Esophagus (tissue), 2 donors: ENCODE measurements around the gene ZNF200. TPM values are rescaled to one million over a fixed set of nuclear protein-coding genes. Genes with fewer than 3 reads are reported as not detected.
"Not testable (repeated sequence)": the region's sequence is repeated elsewhere in the genome, so short reads cannot be mapped to it uniquely, and the experiment has no call there.

Experiments
- H3K27ac ChIP-seq, 2 donors: one replicate each; pipeline ENCODE4 v1.5.1; 2013; ENCODE audit warnings: low read depth in 2 of 2, mild to moderate bottlenecking in 2 of 2, inconsistent platforms in 1 of 2, low read length in 1 of 2, moderate library complexity in 1 of 2
- H3K27me3 ChIP-seq, 2 donors: one replicate each; pipeline ENCODE4 v1.6.1; 2013; ENCODE audit warnings: low read length in 2 of 2, control low read depth in 1 of 2, mild to moderate bottlenecking in 1 of 2; ENCODE audit not compliant: insufficient read depth in 2 of 2, control insufficient read depth in 1 of 2
- H3K36me3 ChIP-seq, 2 donors: one replicate each; pipeline ENCODE4 v1.6.1; 2013; ENCODE audit warnings: low read length in 1 of 2; ENCODE audit not compliant: control insufficient read depth in 2 of 2, insufficient read depth in 2 of 2
- H3K4me1 ChIP-seq, 2 donors: one replicate each; pipeline ENCODE4 v1.6.1; 2013; ENCODE audit warnings: low read length in 1 of 2; ENCODE audit not compliant: control insufficient read depth in 2 of 2, insufficient read depth in 2 of 2
- H3K4me3 ChIP-seq, 2 donors: one replicate each; pipeline ENCODE4 v1.5.1; 2013; ENCODE audit warnings: low read length in 2 of 2, mild to moderate bottlenecking in 2 of 2, low read depth in 1 of 2, moderate library complexity in 1 of 2
- H3K9me3 ChIP-seq, 2 donors: one replicate each; pipeline ENCODE4 v1.6.1; 2013; ENCODE audit warnings: mild to moderate bottlenecking in 2 of 2, low read depth in 1 of 2, low read length in 1 of 2, moderate library complexity in 1 of 2; ENCODE audit not compliant: control insufficient read depth in 2 of 2, insufficient read depth in 1 of 2
- WGBS, 2 donors: extraction: QIAGEN DNeasy Blood & Tissue Kit; methylation state at CpG; one replicate each; pipeline ENCODE4 v1.1.7; 2013; 5-methylcytosine and 5-hydroxymethylcytosine counted together
- polyA plus RNA-seq, 2 donors: library from polyadenylated mRNA; stranded (reverse); fragments of 200-250 nt; gene quantifications; one replicate each; pipeline ENCODE4 v1.2.3, GENCODE V29; 2013
- donor health status: healthy with polysubstance abuse.
- donor health status: Bipolar disorder and iron deficiency.

Gene ZNF200
- polyA plus RNA-seq, 2 donors = 2.6 to 2.8 TPM

DNA sequence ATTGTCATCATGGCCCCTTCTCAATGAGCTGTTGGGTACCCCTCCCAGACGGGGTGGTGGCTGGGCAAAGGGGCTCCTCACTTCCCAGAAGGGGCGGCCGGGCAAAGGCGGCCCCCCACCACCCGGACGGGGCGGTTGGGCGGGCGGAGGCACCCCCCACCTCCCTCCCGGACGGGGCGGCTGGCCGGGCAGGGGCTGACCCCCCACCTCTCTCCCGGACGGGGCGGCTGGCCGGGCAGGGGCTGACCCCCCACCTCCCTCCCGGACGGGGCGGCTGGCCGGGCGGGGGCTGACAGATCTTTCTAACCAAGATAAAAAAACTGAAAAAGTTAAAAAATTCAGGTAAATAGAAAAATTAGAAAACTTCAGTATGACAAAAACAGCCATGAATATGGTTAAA, 36.3 kb upstream of the ZNF200 start:
- not testable (repeated sequence) for H3K27me3 ChIP-seq, H3K4me1 ChIP-seq, H3K4me3 ChIP-seq, H3K27ac ChIP-seq, H3K36me3 ChIP-seq, H3K9me3 ChIP-seq
- 94 to 95% methylated on average over 22 of the region's 22 CpGs for WGBS, 2 donors

- not testable (repeated sequence) for H3K27me3 ChIP-seq, H3K27ac ChIP-seq, H3K4me1 ChIP-seq, H3K9me3 ChIP-seq, H3K36me3 ChIP-seq, H3K4me3 ChIP-seq
- 86 to 94% methylated on average over 4 to 5 of the region's 5 CpGs for WGBS, 2 donors
These were observed 35.8 kb upstream of the ZNF200 start for GRCh38 chr16:3270718-3271117.

GRCh38 chr16:3268294-3268693, 33.3 kb upstream of the ZNF200 start:
- Histone ChIP-seq H3K36me3 (peaks cover 0 to 5% of the 10 kb centered on the region in 2 donors), H3K4me3 (no peak overlapping the region), H3K27me3 (no peaks in the 10 kb centered on the region), H3K4me1 (no peaks in the 10 kb centered on the region), H3K9me3 (peaks cover 3 to 5% of the 10 kb centered on the region in 2 donors), H3K27ac (no peak overlapping the region)
- 83 to 91% methylated on average over 1 of the region's 1 CpG for WGBS, 2 donors

DNA sequence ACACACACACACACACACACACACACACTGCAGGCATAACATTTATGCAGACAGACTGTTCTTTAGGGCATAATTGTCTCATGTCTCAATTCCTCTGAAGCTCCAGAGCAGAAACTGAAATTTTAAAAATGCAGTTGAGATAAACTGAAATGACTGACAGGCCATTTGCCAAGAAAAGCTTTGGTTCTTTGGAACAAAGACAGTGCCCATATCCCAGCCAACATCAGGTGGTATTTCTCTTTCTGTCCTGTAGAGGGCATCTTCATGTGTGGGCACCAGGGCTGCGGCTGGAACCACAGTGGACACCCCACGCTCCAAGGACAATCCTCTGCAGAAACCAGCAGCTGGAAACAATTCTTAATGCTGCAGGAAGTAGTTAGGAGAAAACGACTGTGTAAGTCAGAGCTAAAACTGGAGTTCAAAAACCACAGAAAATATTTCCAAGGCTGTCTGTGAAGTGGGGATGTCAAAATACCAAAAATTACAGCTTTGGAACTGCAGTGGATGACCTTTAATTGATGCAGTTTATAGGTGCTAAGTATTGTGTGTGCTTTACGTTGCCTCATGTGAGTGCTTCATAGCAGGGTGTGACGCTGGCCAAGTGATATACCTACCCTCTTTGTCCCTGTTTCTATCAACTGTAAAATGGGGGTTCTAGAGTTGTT, 32.0 kb upstream of the ZNF200 start:
- Histone ChIP-seq H3K27ac (no peak overlapping the region), H3K9me3 (peaks cover 3 to 5% of the 10 kb centered on the region in 2 donors), H3K4me1 (no peaks in the 10 kb centered on the region), H3K4me3 (no peak overlapping the region), H3K27me3 (no peaks in the 10 kb centered on the region), H3K36me3 (peaks cover 0 to 5% of the 10 kb centered on the region in 2 donors)
- WGBS, 2 donors = 75 to 83% methylated on average over 5 of the region's 5 CpGs

GRCh38 chr16:3264137-3265036, 29.4 kb upstream of the ZNF200 start:
- no peaks in the 10 kb centered on the region for H3K27me3 ChIP-seq
- 1 to 2% methylated on average over 77 of the region's 77 CpGs for WGBS, 2 donors
- H3K36me3 ChIP-seq = peaks cover 0 to 5% of the 10 kb centered on the region in 2 donors
- peak overlapping the region; percentile 76 to 85 for H3K4me3 ChIP-seq
- no peaks in the 10 kb centered on the region for H3K4me1 ChIP-seq
- peak overlapping the region; percentile 97 to 100 for H3K27ac ChIP-seq
- peaks cover 3 to 5% of the 10 kb centered on the region in 2 donors for H3K9me3 ChIP-seq

- Histone ChIP-seq H3K4me3 (no peak overlapping the region), H3K27me3 (no peaks in the 10 kb centered on the region), H3K4me1 (no peaks in the 10 kb centered on the region), H3K9me3 (peaks cover 2 to 3% of the 10 kb centered on the region in 2 donors), H3K27ac (no peak overlapping the region), H3K36me3 (no peaks in the 10 kb centered on the region)
- WGBS, 2 donors = 93 to 94% methylated on average over 4 of the region's 4 CpGs
These were observed 27.6 kb upstream of the ZNF200 start for GRCh38 chr16:3262517-3262916.

DNA sequence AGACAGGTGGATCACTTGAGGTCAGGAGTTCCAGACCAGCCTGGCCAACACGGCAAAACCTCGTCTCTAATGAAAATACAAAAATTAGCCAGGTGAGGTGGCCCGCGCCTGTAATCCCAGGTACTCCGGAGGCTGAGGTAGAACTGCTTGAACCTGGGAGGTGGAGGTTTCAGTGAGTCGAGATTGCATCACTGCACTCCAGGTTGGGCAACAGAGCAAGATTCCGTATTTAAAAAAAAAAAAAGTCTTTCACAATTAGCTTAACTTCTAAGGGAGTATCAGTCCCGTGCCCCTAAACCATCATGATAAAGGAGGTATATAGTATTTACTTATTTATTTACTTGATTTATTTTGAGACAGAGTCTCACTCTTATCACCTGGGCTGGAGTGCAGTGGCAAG, 24.9 kb upstream of the ZNF200 start:
- 84 to 87% methylated on average over 8 of the region's 8 CpGs for WGBS, 2 donors

DNA sequence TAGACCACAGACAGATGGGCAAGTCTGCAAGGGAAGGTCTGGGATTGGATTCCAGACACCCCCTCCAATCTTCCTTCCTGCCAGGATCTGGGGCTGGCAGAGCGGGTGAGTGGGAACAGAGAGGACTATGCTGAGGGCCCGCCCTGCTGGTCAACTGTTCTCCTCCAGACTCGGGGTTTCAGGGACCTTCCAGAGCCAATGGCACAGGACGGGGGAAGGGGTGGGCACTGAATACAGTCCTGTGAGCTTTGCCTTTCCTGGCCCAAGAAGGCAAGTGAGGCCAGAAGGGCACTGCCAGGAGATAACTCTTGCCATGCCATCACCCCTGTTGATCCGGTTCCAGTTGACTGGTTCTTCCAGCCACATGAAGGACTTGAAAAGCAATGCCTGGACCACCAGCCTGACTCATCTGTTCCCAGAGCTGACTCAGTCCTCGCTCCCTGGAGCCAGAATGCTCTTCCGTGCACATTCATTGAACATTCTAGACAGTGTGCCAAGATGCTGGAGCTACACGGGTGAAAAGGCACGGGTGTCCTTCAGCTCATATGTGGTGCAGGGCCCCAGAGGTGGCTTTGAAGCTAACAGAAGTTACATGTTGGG, 22.0 kb upstream of the ZNF200 start:
- no peaks in the 10 kb centered on the region for H3K4me1 ChIP-seq
- no peak overlapping the region for H3K4me3 ChIP-seq
- H3K27ac ChIP-seq = no peak overlapping the region

More for the DNA sequence above, 24.9 kb upstream of the ZNF200 start:
- no peaks in the 10 kb centered on the region for H3K36me3 ChIP-seq
- no peak overlapping the region for H3K4me3 ChIP-seq
- H3K27me3 ChIP-seq = no peaks in the 10 kb centered on the region
- no peak overlapping the region for H3K27ac ChIP-seq
- H3K9me3 ChIP-seq = peaks cover 3 to 6% of the 10 kb centered on the region in 2 donors
- H3K4me1 ChIP-seq = no peaks in the 10 kb centered on the region

DNA sequence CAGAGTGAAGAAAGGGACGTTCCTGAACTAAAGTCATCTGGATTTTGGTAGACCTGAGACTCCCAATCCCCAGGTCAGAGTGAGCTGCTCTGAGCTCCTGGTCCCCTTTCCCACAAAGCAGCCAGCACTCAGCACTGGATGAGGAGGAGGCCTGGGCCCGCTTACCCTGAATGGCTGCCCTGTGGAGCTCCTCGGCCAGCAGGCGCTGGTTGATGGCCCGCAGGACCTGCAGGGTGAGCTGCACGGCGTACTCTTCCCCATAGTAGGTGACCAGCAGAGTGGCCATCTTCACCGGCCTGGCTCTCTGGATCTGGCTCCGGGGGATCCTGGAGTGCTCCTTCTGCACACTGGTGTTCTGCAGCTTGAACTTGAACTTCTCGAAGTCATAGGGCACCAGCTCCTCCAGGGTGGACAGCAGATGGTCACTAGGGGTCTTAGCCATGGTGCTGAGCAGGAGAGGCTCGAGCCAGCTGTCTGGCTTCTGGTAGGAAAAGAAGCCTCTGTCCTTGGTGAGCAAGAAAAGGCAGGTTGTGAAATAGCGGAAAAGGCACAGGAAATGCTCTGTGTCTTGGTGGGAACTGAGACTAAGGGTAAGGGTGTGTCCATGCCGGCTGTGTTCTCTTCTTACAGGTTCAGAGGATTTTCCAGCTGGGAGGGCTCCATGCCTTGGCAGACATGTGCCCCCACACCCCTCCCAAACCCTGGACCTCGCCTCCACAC, 21.3 kb upstream of the ZNF200 start, which contains the start of gene MEFV:
MEFV (minus strand) TSS at position 488 of the 720 bp plus-strand sequence; CDS start at position 442, 46 bp downstream.
- Histone ChIP-seq H3K27ac (no peak within 1 kb of the TSS), H3K36me3 (no peaks in the 10 kb centered on the region), H3K27me3 (no peaks in the 10 kb centered on the region), H3K4me1 (no peaks in the 10 kb centered on the region), H3K9me3 (peaks cover 0 to 4% of the 10 kb centered on the region in 2 donors), H3K4me3 (no peak within 1 kb of the TSS)
- 77 to 79% methylated on average over 14 of the region's 14 CpGs for WGBS, 2 donors

More for the DNA sequence above, 22.0 kb upstream of the ZNF200 start:
- Histone ChIP-seq H3K36me3 (no peaks in the 10 kb centered on the region), H3K27me3 (no peaks in the 10 kb centered on the region), H3K9me3 (peaks cover 0 to 4% of the 10 kb centered on the region in 2 donors)
- WGBS, 2 donors = 73 to 79% methylated on average over 9 of the region's 9 CpGs
